HG02763 (cell line): Measurements from ENCODE around the gene CHIC1.

Experiments
- ATAC-seq: cut with Tn5 transposase; IDR thresholded peaks from one replicate; pipeline ENCODE4 v1.9.1; 2021; ENCODE audit warnings: mild to moderate bottlenecking, moderate library complexity; ENCODE audit not compliant: unreplicated experiment

CHIC1 gene

GRCh38 chrX:73728602-73729001 lies 165.6 kb downstream of the CHIC1 start:
- no peak for ATAC-seq
